GM12891 (cell line): ENCODE measurements around the gene HMG20B.
A peak's percentile ranks its signal among the peaks of the same experiment; 100 is the strongest.

ENCODE experiments used
- DNase-seq: peaks from one replicate; pipeline ENCODE4 v3.0.0; 2011; ENCODE audit warnings: low spot score; ENCODE audit not compliant: insufficient read length
- FAIRE-seq: peaks from 2 replicates; lab custom pipeline; 2011; peaks lifted over from hg19 to GRCh38; lab: Jason Lieb, UNC
- PAX5 ChIP-seq: IDR thresholded peaks from 2 replicates; pipeline ENCODE4 v1.6.1; 2011; ENCODE audit warnings: low read length, moderate library complexity, mild to moderate bottlenecking; ENCODE audit not compliant: insufficient read depth, severe bottlenecking
- POLR2A ChIP-seq: IDR thresholded peaks from 2 replicates; pipeline ENCODE4 v1.6.1; 2011; ENCODE audit warnings: low read depth, low read length, control low read depth
- POLR2AphosphoS5 ChIP-seq: IDR thresholded peaks from 2 replicates; pipeline ENCODE4 v1.6.1; 2011; ENCODE audit warnings: low read depth, low read length, control low read depth
- POU2F2 ChIP-seq: IDR thresholded peaks from 2 replicates; pipeline ENCODE4 v1.6.1; 2011; ENCODE audit warnings: low read depth, mild to moderate bottlenecking, control low read depth, low read length, moderate library complexity
- SPI1 ChIP-seq: IDR thresholded peaks from 2 replicates; pipeline ENCODE4 v1.6.1; 2011; ENCODE audit warnings: low read depth, low read length, control low read depth
- TAF1 ChIP-seq: IDR thresholded peaks from 2 replicates; pipeline ENCODE4 v1.6.1; 2011; ENCODE audit warnings: low read depth, low read length, control low read depth

Gene HMG20B

DNA sequence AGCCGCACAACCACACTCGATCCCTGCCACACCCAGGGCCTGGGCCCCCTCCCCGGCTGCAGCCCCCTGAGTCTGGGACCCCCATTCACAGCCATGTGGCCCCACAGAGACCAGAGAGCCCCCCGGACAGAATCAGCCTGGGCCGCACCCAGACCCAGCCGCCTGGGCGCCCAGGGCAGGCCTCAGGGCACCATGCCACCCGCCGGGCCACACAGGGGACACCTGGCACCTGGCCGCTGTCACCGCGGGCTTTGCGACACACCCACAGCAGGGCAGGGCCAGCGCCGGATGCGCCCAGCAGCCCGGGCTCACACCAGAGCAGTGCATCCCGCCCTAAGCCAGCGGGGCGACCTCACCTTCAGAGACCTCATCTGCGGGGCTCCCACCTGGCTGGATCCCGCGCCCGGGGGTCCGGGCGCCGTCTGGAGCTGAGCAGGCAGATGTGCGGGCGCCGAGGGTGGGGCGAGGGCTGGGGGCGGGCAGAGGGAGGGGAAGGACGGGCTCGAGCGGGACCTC is 33.5 kb downstream of the HMG20B start:
- TF ChIP-seq PAX5 (no peak), POU2F2 (no peak), POLR2A (no peak), TAF1 (no peak), POLR2AphosphoS5 (no peak), SPI1 (no peak)
- no peak for FAIRE-seq
- no peak for DNase-seq

DNA sequence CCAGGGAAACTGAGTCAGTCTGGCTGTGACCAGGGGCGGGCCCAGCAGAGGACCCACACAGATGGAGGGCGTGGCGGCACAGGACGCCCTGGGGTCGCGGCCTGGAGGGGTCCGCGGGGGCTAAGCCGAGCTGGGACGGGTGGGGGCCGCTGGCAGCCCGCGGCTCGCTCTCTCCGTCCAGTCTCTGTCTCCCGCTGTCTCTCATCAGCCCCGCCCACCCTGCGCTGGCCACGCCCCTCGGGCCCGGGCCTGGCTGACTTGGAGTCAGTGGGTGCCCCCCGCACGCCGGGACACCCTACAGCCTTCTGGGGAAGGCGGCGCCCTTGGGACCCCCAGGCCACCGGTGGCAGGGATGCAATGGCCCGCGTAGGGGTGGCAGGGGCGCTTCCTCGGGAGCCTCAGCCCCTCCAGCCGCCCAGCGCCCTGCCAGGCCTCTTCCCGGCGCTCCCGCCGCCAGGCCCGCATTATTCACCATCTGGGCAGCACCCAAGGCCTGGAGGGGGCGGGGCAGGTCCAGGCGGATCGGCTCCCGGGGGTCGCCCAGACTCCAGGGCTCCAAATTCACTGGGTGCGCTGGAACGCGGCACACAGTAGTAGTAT is 34.0 kb downstream of the HMG20B start, which contains the start of gene TBXA2R:
TSS of gene TBXA2R (minus strand) at position 186 of the 600 bp plus-strand sequence. CDS start 6,241 bp downstream, outside the sequence.
- TF ChIP-seq POLR2AphosphoS5 (no peak), POU2F2 (no peak), POLR2A (no peak), SPI1 (no peak), TAF1 (no peak), PAX5 (no peak)
- DNase-seq = peak; percentile 77
- no peak for FAIRE-seq

DNA sequence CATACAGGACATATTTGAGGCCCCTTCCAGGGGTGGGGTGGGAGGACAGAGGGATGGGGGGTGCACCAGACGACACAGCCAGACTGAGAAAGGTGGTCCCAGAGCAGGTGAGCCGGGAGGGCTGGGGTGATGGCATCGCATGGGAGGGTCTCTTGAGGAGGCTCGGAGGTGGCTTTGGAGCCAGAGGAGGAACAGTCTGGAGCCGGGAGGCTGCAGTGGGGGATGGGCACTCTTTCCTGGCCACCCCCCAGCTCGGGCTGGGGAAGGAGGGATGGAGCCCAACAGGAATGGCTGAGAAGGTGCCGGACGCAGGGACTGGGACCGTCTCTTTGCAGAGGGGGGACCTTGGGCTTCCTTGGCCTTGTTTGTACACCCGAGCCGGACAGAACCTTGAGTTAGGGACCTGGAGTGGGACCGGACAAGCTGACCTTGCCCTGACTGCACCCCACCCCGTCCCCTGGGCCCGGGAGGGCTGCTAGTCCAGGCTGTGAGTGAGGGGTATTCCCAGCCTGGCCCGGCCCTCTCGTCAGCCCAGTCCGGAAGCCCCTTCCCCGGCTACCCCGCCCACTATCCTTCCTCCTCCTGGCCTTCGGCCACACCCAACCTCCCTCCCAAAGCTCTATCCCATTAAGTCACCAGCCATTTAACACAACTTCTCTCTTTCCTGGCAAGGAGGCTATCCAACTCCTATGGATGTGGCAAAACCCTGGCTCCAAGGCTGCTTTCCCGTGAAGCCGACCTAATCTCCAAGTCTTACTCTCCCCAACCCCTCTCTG is 34.7 kb downstream of the HMG20B start:
- TF ChIP-seq POLR2A = no peak
- no peak for TF ChIP-seq TAF1
- no peak for TF ChIP-seq PAX5
- TF ChIP-seq SPI1 = no peak
- no peak for TF ChIP-seq POLR2AphosphoS5
- TF ChIP-seq POU2F2 = no peak
- DNase-seq (no peak), FAIRE-seq (no peak)

DNA sequence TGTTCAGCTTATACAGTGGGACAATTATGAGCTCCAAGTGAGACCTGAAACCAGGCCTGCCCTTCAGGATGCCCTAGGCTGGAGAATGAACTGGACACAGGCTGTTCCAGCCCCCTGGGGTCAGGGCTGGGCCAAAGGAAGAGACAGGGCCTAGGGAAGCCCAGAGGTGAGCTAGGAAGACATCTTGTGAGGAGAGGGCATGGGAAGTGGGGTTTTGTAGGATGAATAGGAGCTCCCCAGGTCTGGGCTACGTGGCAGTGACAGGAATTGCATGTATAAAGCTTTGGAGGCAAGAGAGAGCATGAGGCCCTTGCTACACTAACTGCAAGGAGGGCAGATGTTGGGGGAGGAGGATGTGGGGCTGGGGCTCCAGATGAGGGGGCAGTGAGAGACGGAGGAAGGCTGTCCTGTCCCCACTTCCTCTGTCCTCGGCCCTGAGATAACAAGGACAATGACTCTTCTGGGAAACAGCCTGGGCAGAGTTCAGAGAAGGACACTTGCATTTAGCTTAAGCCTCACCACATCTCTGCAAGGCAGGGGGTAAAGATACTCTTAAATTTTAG is 35.4 kb downstream of the HMG20B start:
- DNase-seq = no peak
- TF ChIP-seq POU2F2 (no peak), POLR2AphosphoS5 (no peak), POLR2A (no peak), PAX5 (no peak), TAF1 (no peak), SPI1 (no peak)
- FAIRE-seq = no peak

DNA sequence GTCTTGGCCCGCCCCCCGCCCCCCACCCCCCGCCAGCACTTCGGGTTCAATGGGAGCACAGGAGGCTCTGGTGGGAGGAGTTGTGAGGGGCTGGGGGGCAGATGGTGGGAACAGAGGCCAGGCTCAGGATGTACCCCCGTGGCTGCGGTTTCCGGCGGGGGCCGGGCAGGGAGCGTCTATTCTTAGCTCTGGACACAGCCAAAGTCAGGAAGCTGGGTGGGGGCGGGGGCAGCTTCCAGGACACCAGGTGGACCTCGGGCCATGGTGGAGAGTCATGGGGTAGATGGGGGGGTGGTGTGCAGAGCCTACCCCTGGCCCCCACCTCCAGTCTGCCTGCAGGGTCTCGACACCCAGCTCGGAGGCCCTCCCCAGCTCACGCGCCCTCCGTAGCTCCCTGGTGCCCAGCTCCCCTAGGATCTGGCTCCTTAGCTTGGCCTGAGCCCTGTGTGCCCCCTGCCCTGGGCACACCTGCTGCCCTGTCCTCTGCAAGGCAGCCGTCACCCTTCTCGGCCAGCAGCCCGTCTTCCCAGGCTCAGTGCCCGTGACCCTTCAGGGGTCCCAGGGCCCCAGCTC is 36.1 kb downstream of the HMG20B start:
- TF ChIP-seq POLR2AphosphoS5 (no peak), POU2F2 (no peak), POLR2A (no peak), TAF1 (no peak), PAX5 (no peak), SPI1 (no peak)
- DNase-seq (no peak), FAIRE-seq (no peak)

DNA sequence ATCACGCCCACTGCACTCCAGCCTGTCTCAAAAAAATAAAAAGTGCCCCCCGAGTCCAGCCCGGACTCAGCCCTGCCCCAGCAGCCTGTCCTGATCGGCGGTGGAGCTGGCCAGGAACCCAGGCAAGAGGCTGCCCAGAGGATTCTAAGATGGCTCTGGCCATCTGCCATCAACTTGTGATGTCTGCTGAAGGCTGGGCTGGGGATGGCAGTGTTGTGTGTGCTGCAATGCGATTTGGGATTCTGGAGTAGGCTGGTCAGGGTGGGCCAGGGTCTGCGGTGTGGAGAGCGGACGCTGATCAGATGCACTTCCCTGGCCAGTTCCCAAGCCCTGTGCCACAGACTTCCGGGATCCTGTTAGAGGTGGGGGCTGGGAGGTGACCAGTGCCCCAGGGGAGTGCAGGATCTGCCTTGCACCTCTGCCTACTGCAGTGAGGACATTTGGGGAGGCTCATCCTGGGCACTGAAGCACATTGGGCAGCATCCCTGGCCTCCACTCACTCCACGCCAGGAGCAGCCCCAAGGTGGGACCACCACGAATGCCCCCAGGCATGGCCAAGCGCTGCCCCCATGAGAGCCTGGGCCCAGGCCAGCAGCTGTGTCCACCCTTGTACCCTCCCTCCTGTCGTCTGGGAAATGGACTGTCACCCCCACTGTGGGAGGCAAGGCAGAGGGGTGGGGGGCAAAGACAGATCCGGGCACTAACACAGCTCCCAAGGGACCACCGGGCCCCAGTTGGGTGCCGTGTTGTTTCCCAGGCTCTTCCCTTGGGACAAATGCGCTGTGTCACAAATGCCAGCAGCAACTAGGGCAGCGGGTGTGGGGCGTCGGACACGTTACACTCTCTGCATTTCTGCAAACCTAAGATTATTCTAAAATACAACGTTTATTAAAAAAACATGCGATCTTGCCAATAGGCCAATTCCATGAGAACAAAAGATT is 37.3 kb downstream of the HMG20B start:
- TF ChIP-seq SPI1 (no peak), POLR2AphosphoS5 (no peak), POU2F2 (no peak), POLR2A (no peak), PAX5 (no peak), TAF1 (no peak)
- FAIRE-seq = no peak
- DNase-seq = no peak

DNA sequence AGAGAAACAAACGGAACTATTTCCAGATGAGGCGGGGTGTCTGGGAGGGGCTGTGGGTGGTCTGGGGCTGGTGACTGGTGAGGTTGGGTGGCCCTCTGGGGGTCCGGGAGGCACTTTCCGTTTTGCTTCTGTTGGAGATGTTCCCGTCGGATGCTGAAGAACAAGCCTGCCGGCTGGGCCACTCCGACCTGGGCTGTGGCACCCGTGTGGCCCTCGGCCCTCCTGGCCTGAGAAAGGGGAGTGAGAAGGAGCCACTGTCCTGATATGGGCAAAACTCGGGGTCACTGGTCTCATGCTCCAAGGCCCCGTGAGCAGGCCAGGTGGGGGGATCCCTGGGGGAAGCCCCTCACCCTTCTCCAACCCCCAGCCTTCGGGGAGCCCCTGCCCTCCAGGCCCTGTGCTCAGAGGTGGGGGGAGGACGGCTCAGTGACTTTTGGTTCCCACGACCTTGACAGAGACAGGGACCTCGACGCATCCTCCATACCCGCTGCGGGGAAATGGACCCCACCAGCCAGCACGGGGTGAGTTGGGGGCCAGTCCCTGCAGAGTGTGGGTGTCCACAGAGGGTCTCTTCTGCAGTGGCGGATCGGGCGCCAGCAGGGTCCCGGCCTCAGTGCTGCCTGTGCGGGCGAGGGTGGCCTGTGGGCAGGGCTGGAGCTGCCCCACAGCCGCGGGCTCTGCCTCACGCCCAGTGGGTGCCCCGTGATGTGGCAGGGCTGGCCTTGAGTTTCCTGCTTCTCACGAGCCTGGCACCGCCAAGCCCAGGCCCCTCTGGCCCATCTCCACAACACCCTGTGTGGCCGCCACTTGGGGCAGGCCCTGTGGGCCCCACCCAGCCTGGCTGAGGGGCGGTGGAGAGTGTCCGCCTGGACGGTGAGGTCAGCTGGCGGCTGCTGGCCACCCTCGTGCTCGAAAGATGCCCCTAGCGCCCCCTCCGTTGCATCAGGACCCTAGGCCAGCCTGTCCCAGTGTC is 38.3 kb downstream of the HMG20B start:
- DNase-seq (no peak), FAIRE-seq (no peak)
- TF ChIP-seq POLR2AphosphoS5 = no peak
- no peak for TF ChIP-seq POLR2A
- TF ChIP-seq POU2F2 = no peak
- TF ChIP-seq SPI1 = no peak
- TF ChIP-seq TAF1 = no peak
- TF ChIP-seq PAX5 = no peak

DNA sequence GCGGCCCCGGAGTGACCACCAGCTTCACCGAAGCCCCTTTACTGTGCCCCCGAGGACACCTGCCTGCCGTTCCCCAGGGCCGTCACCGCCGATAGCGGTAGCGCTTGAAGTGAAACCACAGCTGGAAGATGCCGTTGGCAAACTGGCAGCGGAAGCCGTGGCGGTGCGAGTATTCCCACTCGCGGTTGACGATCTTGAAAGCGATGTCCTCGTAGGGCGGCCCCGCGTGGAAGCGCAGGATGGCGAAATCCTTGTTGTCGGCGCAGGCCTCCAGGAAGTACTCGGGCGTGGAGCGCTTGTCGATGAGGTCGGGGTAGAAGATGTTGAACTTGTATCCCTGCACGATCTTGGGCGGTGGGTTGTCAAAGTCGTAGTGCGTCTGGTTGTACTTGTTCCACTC is 39.1 kb downstream of the HMG20B start:
- no peak for FAIRE-seq
- DNase-seq = no peak
- no peak for TF ChIP-seq POU2F2
- TF ChIP-seq PAX5 = no peak
